GM23338 (cell line): ENCODE data around the gene CALCB. TPM values are rescaled to one million over a fixed set of nuclear protein-coding genes. Genes with fewer than 3 reads are reported as not detected.

Experiments used
- ATAC-seq: fragments of 200-7000 bp; cut with Tn5 transposase; 3 replicates; pipeline ENCODE4 v1.9.1; 2020
- DNase-seq: peaks from one replicate; pipeline ENCODE4 v3.0.0-alpha.2; 2015; ENCODE audit warnings: low spot score
- H2AFZ ChIP-seq: fragments of 200-600 bp; sonication (generic); 2 replicates; pipeline ENCODE4 v1.8.0; 2016; ENCODE audit warnings: antibody characterized with exemption, mild to moderate bottlenecking, moderate library complexity
- H3F3A ChIP-seq: fragments of 200-600 bp; sonication (generic); replicated peaks from 2 replicates; pipeline ENCODE4 v1.8.0; 2017; ENCODE audit warnings: antibody characterized with exemption, mixed run types, low read depth
- H3K27ac ChIP-seq: fragments of 200-600 bp; sonication (generic); 2 replicates; pipeline ENCODE4 v1.6.1; 2016; ENCODE audit warnings: low read depth
- H3K27me3 ChIP-seq: fragments of 200-600 bp; sonication (generic); 2 replicates; pipeline ENCODE4 v1.8.0; 2016; ENCODE audit warnings: mild to moderate bottlenecking, mixed run types, moderate library complexity; ENCODE audit not compliant: insufficient read depth
- H3K36me3 ChIP-seq: fragments of 200-600 bp; sonication (generic); 2 replicates; pipeline ENCODE4 v1.8.0; 2016; ENCODE audit warnings: mild to moderate bottlenecking; ENCODE audit not compliant: insufficient read depth
- H3K4me1 ChIP-seq: fragments of 200-600 bp; sonication (generic); 2 replicates; pipeline ENCODE4 v1.8.0; 2016; ENCODE audit warnings: mild to moderate bottlenecking, moderate library complexity; ENCODE audit not compliant: insufficient read depth
- H3K4me2 ChIP-seq: fragments of 200-600 bp; sonication (generic); 2 replicates; pipeline ENCODE4 v1.7.1; 2017; ENCODE audit warnings: mixed run types
- H3K4me3 ChIP-seq: fragments of 200-600 bp; sonication (generic); 2 replicates; pipeline ENCODE4 v1.6.1; 2016; ENCODE audit warnings: mixed run types
- H3K79me2 ChIP-seq: fragments of 200-600 bp; sonication (generic); replicated peaks from 2 replicates; pipeline ENCODE4 v1.8.0; 2017; ENCODE audit warnings: mild to moderate bottlenecking; ENCODE audit not compliant: insufficient read depth
- H3K9me2 ChIP-seq: fragments of 200-600 bp; sonication (generic); 2 replicates; pipeline ENCODE4 v1.8.0; 2017; ENCODE audit not compliant: insufficient read depth
- H4K20me1 ChIP-seq: fragments of 200-600 bp; sonication (generic); replicated peaks from 2 replicates; pipeline ENCODE4 v1.8.0; 2017; ENCODE audit warnings: mild to moderate bottlenecking; ENCODE audit not compliant: insufficient read depth
- H3K27ac Mint-ChIP-seq: 2 replicates; pipeline ENCODE4 v1.8.0; 2020; ENCODE audit warnings: inconsistent platforms, mild to moderate bottlenecking, moderate library complexity, mixed read lengths
- H3K27me3 Mint-ChIP-seq: 3 replicates; pipeline ENCODE4 v1.8.0; 2022; ENCODE audit warnings: low read depth, mild to moderate bottlenecking, moderate library complexity, mixed read lengths, inconsistent platforms; ENCODE audit not compliant: insufficient read depth, poor library complexity
- H3K36me3 Mint-ChIP-seq: 3 replicates; pipeline ENCODE4 v1.8.0; 2021; ENCODE audit warnings: low read depth, mild to moderate bottlenecking, inconsistent platforms, moderate library complexity, mixed read lengths
- H3K4me1 Mint-ChIP-seq: 3 replicates; pipeline ENCODE4 v1.8.0; 2020; ENCODE audit warnings: mild to moderate bottlenecking, inconsistent platforms, mixed read lengths
- H3K4me3 Mint-ChIP-seq: 3 replicates; pipeline ENCODE4 v1.8.0; 2021; ENCODE audit warnings: moderate library complexity, mild to moderate bottlenecking, inconsistent platforms, mixed read lengths
- H3K9me3 Mint-ChIP-seq: 3 replicates; pipeline ENCODE4 v1.8.0; 2020; ENCODE audit warnings: moderate library complexity, mild to moderate bottlenecking, inconsistent platforms, mixed read lengths
- EZH2 ChIP-seq: fragments of 200-600 bp; sonication (generic); IDR thresholded peaks from one replicate; pipeline ENCODE4 v1.8.0; 2017; ENCODE audit warnings: antibody characterized with exemption, mild to moderate bottlenecking, low read depth; ENCODE audit not compliant: unreplicated experiment
- JUNB ChIP-seq: IDR thresholded peaks from one replicate; pipeline ENCODE4 v1.6.1; 2016; ENCODE audit warnings: antibody characterized with exemption; ENCODE audit not compliant: unreplicated experiment
- NANOG ChIP-seq: IDR thresholded peaks from 2 replicates; pipeline ENCODE4 v1.6.1; 2016; ENCODE audit warnings: antibody characterized with exemption, borderline replicate concordance
- ZNF331 ChIP-seq: fragments of 250-450 bp; sonication (Bioruptor Pico); IDR thresholded peaks from 2 replicates; pipeline ENCODE4 v1.5.0; 2020; ENCODE audit warnings: low read depth, mild to moderate bottlenecking, moderate library complexity
- ZNF462 ChIP-seq: fragments of 250-450 bp; sonication (Bioruptor Pico); IDR thresholded peaks from 2 replicates; pipeline ENCODE4 v1.5.0; 2020; ENCODE audit warnings: mild to moderate bottlenecking, moderate library complexity
- polyA plus RNA-seq: library from polyadenylated mRNA; unstranded; fragments of >200 nt; fragmentation: Nextera tagmentation; extraction: Ambion mirVana; gene quantifications from 2 replicates; pipeline ENCODE4 v1.2.1, GENCODE V29; 2016
- total RNA-seq: library from RNA; depleted of rRNA; stranded (reverse); fragments of >200 nt; shearing (Covaris generic); gene quantifications from 2 replicates; pipeline ENCODE4 v1.2.3, GENCODE V29; 2014
- TF ChIP-seq, protein P1 (sequence below), 2 experiments: fragments of 200-600 bp in 1 of 2; sonication (generic) in 1 of 2; conservative IDR thresholded peaks; 2 replicates each; pipeline versions ENCODE4 v1.5.1 to v1.6.1; 2016 to 2017; ENCODE audit warnings: antibody characterized with exemption in 2 of 2, low read depth in 2 of 2, mild to moderate bottlenecking in 2 of 2, moderate library complexity in 1 of 2

Gene CALCB
- total and polyA plus RNA-seq, 2 experiments from 2014 or later = 7.9 to 9.5 TPM

- DNase-seq = no peak
- Histone ChIP-seq H3F3A (no peaks in the 10 kb centered on the region), H3K27me3 (no peaks in the 10 kb centered on the region), H4K20me1 (no peaks in the 10 kb centered on the region), H3K4me3 (no peak overlapping the region), H3K4me2 (no peak overlapping the region), H3K9me2 (no peaks in the 10 kb centered on the region; the same call in 1 of the 2 replicates), H3K4me1 (no peaks in the 10 kb centered on the region), H3K36me3 (peaks cover 6% of the 10 kb centered on the region; the same call in 1 of the 2 replicates), H3K79me2 (no peaks in the 10 kb centered on the region), H3K27ac (no peak overlapping the region), H2AFZ (no peak overlapping the region)
- H3K4me3 Mint-ChIP-seq = no peak overlapping the region
- H3K36me3 Mint-ChIP-seq = peaks cover 9% of the 10 kb centered on the region; the same call in 1 of the 3 replicates
- TF ChIP-seq ZNF462 (CRISPR knock-in tag) = no peak
- no peak for TF ChIP-seq JUNB
- no peak for TF ChIP-seq EZH2
- no peak for TF ChIP-seq ZNF331 (CRISPR knock-in tag)
- no peak for TF ChIP-seq NANOG
- TF ChIP-seq, protein P1, sequence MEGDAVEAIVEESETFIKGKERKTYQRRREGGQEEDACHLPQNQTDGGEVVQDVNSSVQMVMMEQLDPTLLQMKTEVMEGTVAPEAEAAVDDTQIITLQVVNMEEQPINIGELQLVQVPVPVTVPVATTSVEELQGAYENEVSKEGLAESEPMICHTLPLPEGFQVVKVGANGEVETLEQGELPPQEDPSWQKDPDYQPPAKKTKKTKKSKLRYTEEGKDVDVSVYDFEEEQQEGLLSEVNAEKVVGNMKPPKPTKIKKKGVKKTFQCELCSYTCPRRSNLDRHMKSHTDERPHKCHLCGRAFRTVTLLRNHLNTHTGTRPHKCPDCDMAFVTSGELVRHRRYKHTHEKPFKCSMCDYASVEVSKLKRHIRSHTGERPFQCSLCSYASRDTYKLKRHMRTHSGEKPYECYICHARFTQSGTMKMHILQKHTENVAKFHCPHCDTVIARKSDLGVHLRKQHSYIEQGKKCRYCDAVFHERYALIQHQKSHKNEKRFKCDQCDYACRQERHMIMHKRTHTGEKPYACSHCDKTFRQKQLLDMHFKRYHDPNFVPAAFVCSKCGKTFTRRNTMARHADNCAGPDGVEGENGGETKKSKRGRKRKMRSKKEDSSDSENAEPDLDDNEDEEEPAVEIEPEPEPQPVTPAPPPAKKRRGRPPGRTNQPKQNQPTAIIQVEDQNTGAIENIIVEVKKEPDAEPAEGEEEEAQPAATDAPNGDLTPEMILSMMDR (conservative IDR thresholded peaks at IDR 0.05; ENCODE audit: low read depth in 2 of 2) = no peak
- no peak for ATAC-seq
- peaks cover 11% of the 10 kb centered on the region; the same call in 2 of the 3 replicates for H3K4me1 Mint-ChIP-seq
- H3K27ac Mint-ChIP-seq = no peak overlapping the region
- H3K27me3 Mint-ChIP-seq = no peaks in the 10 kb centered on the region
- H3K9me3 Mint-ChIP-seq = peaks cover 15% of the 10 kb centered on the region
These were observed 45.4 kb upstream of the CALCB start for GRCh38 chr11:15027956-15028355.
